Activated CD8-positive, alpha-beta T cell treated with anti-CD3 and anti-CD28 coated beads for 36 hours (primary cell): ENCODE results near the gene ZGRF1. TPM values are rescaled to one million over a fixed set of nuclear protein-coding genes. Genes with fewer than 3 reads are reported as not detected.
"Not testable (repeated sequence)": the region's sequence is repeated elsewhere in the genome, so short reads cannot be mapped to it uniquely, and the experiment has no call there.

Experiments
- ATAC-seq: fragments of 200-7000 bp; cut with Tn5 transposase; one replicate; pipeline ENCODE4 v1.10.0; 2021; ENCODE audit warnings: mild to moderate bottlenecking, moderate library complexity
- CTCF ChIA-PET: fragments of 350-600 bp; sonication (Branson Sonifier 250); formaldehyde crosslinking; loops from one replicate; lab custom pipeline; 2021; ENCODE audit warnings: antibody characterized with exemption; lab: Charles Lee
- POLR2A ChIA-PET: fragments of 350-600 bp; sonication (Branson Sonifier 250); formaldehyde crosslinking; loops from one replicate; lab custom pipeline; 2021; ENCODE audit warnings: antibody characterized with exemption; lab: Charles Lee
- DNase-seq: peaks from one replicate; pipeline ENCODE4 v3.0.0-alpha.2; 2020
- H3K27ac Mint-ChIP-seq: one replicate; pipeline ENCODE4 v1.8.0; 2021; ENCODE audit warnings: mild to moderate bottlenecking, mixed read lengths
- H3K27me3 Mint-ChIP-seq: one replicate; pipeline ENCODE4 v1.8.0; 2021; ENCODE audit warnings: mixed read lengths
- H3K36me3 Mint-ChIP-seq: one replicate; pipeline ENCODE4 v1.8.0; 2021; ENCODE audit warnings: low read depth, mixed read lengths
- H3K4me1 Mint-ChIP-seq: one replicate; pipeline ENCODE4 v1.8.0; 2021; ENCODE audit warnings: low read depth, mixed read lengths
- H3K4me3 Mint-ChIP-seq: one replicate; pipeline ENCODE4 v1.8.0; 2021; ENCODE audit warnings: mild to moderate bottlenecking, moderate library complexity, mixed read lengths
- H3K9me3 Mint-ChIP-seq: one replicate; pipeline ENCODE4 v1.8.0; 2021; ENCODE audit warnings: mixed read lengths
- CTCF ChIP-seq: fragments of 200-600 bp; IDR thresholded peaks from one replicate; pipeline ENCODE4 v1.8.0; 2022; ENCODE audit warnings: antibody characterized with exemption, mild to moderate bottlenecking
- intact Hi-C: fragments of 100-400 bp; cut with micrococcal nuclease; formaldehyde crosslinking; loops from one replicate; pipeline ENCODE4 v1.10.0; 2022
- total RNA-seq, 2 experiments: library from RNA; stranded (reverse); gene quantifications; one replicate each; pipeline ENCODE4 v1.2.3, GENCODE V29; 2021

Gene ZGRF1
- total RNA-seq, 2 experiments from 2014 or later: 45.7 to 47.3 TPM

GRCh38 chr4:112642526-112642925 is 5.8 kb upstream of the ZGRF1 start:
- ChIA-PET CTCF (interaction anchor here (1.0 to 1.9 kb wide), 4 partner anchors 14 to 296 kb away, joined by 3 to 10 read pairs (median 4); no protein-coding TSS in a partner anchor), POLR2A (no interaction called here)
- no peak overlapping the region for H3K27ac Mint-ChIP-seq
- DNase-seq: no peak
- H3K36me3 Mint-ChIP-seq: peaks cover 22% of the 10 kb centered on the region
- intact Hi-C loops: no loop called here
- TF ChIP-seq CTCF: no peak
- ATAC-seq: no peak
- H3K9me3 Mint-ChIP-seq: no peaks in the 10 kb centered on the region
- H3K4me1 Mint-ChIP-seq: peaks cover 20% of the 10 kb centered on the region
- H3K4me3 Mint-ChIP-seq: no peak overlapping the region
- H3K27me3 Mint-ChIP-seq: no peaks in the 10 kb centered on the region

- CTCF ChIA-PET: interaction anchor here (0.6 to 4.6 kb wide), 6 partner anchors 8 to 126 kb away, joined by 3 to 56 read pairs (median 4); no protein-coding TSS in a partner anchor
- POLR2A ChIA-PET: interaction anchor here (0.6 to 1.5 kb wide), 2 partner anchors 18 to 128 kb away, joined by 3 read pairs; no protein-coding TSS in a partner anchor
- DNase-seq (no peak), ATAC-seq (no peak)
- Mint-ChIP-seq H3K27ac (no peak overlapping the region), H3K4me3 (no peak overlapping the region), H3K27me3 (no peaks in the 10 kb centered on the region), H3K4me1 (peaks cover 24% of the 10 kb centered on the region), H3K36me3 (peaks cover 6% of the 10 kb centered on the region), H3K9me3 (no peaks in the 10 kb centered on the region)
- peak; percentile 15 for TF ChIP-seq CTCF
- intact Hi-C loops: loop anchor here (10.0 kb wide), 1 partner anchor 297 kb away; no protein-coding TSS in a partner anchor
Measured at GRCh38 chr4:112637552-112637866, 800 bp upstream of the ZGRF1 start.

- CTCF ChIA-PET: interaction anchor here (0.9 to 4.6 kb wide), 4 partner anchors 15 to 305 kb away, joined by 3 to 56 read pairs (median 3); no protein-coding TSS in a partner anchor
- H3K9me3 Mint-ChIP-seq: no peaks in the 10 kb centered on the region
- no peaks in the 10 kb centered on the region for H3K27me3 Mint-ChIP-seq
- intact Hi-C loops: loop anchor here (1.0 to 10.0 kb wide), 2 partner anchors 129 to 301 kb away; no protein-coding TSS in a partner anchor
- DNase-seq (no peak), ATAC-seq (no peak)
- POLR2A ChIA-PET: no interaction called here
- H3K36me3 Mint-ChIP-seq: no peaks in the 10 kb centered on the region
- peak; percentile 62 for TF ChIP-seq CTCF
- H3K4me1 Mint-ChIP-seq: peaks cover 9% of the 10 kb centered on the region
- no peak overlapping the region for H3K27ac Mint-ChIP-seq
- no peak overlapping the region for H3K4me3 Mint-ChIP-seq
Measured at GRCh38 chr4:112633477-112634235, 3.1 kb downstream of the ZGRF1 start.

GRCh38 chr4:112626228-112626627 is 10.5 kb downstream of the ZGRF1 start:
- ChIA-PET POLR2A (interaction anchor here (0.6 kb wide), 1 partner anchor 38 kb away, joined by 3 read pairs; no protein-coding TSS in a partner anchor), CTCF (interaction anchor here (2.1 kb wide), 1 partner anchor 139 kb away, joined by 6 read pairs; no protein-coding TSS in a partner anchor)
- H3K27me3 Mint-ChIP-seq: no peaks in the 10 kb centered on the region
- H3K27ac Mint-ChIP-seq: no peak overlapping the region
- ATAC-seq: no peak
- H3K4me3 Mint-ChIP-seq: no peak overlapping the region
- H3K4me1 Mint-ChIP-seq: no peaks in the 10 kb centered on the region
- intact Hi-C loops: no loop called here
- no peaks in the 10 kb centered on the region for H3K9me3 Mint-ChIP-seq
- no peak for DNase-seq
- peaks cover 22% of the 10 kb centered on the region for H3K36me3 Mint-ChIP-seq
- no peak for TF ChIP-seq CTCF

- intact Hi-C loops: no loop called here
- no peak for DNase-seq
- no peaks in the 10 kb centered on the region for H3K4me1 Mint-ChIP-seq
- H3K9me3 Mint-ChIP-seq: no peaks in the 10 kb centered on the region
- H3K36me3 Mint-ChIP-seq: peaks cover 23% of the 10 kb centered on the region
- no peaks in the 10 kb centered on the region for H3K27me3 Mint-ChIP-seq
- TF ChIP-seq CTCF: no peak
- ChIA-PET POLR2A (interaction anchor here (0.7 kb wide), 1 partner anchor 277 kb away, joined by 3 read pairs; no protein-coding TSS in a partner anchor), CTCF (interaction anchor here (1.0 kb wide), 1 partner anchor 12 kb away, joined by 3 read pairs; no protein-coding TSS in a partner anchor)
- H3K4me3 Mint-ChIP-seq: no peak overlapping the region
- H3K27ac Mint-ChIP-seq: no peak overlapping the region
- no peak for ATAC-seq
Measured at GRCh38 chr4:112616984-112617383, 19.7 kb downstream of the ZGRF1 start.

GRCh38 chr4:112612814-112613213 is 23.9 kb downstream of the ZGRF1 start:
- H3K36me3 Mint-ChIP-seq: not testable (repeated sequence)

More at GRCh38 chr4:112612814-112613213, 23.9 kb downstream of the ZGRF1 start:
- H3K9me3 Mint-ChIP-seq, POLR2A ChIA-PET, ATAC-seq, CTCF ChIA-PET, DNase-seq, H3K27me3 Mint-ChIP-seq, H3K4me3 Mint-ChIP-seq, H3K27ac Mint-ChIP-seq, H3K4me1 Mint-ChIP-seq, intact Hi-C loops: not testable (repeated sequence)
